ENCODE measurements around the gene SHTN1. TPM values are rescaled to one million over a fixed set of nuclear protein-coding genes. Genes with fewer than 3 reads are reported as not detected.
A peak's percentile ranks its signal among the peaks of the same experiment; 100 is the strongest.

Gene SHTN1
- total RNA-seq, 1 experiment from 2014 or later, result 6.3 TPM

DNA sequence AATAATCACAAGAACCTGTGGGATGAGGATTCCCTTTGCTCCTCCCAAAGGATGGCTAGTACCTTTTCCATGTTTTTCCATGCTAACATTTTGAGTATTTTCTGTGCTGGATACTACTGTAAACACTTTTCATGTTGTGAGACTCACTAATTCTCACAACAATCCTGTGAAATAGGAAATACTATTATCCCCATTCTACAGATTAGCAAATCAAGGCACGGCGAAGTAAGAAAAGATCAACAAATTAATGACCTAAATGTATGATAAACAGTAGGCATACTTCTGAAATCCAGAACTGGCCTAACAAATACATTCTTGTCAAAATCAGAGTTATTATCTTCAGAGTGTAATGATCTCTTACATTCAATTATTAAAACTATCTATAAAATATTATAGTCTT is 86.4 kb downstream of the SHTN1 start:
- no peak for DNase-seq (ENCODE audit: low spot score)

DNA sequence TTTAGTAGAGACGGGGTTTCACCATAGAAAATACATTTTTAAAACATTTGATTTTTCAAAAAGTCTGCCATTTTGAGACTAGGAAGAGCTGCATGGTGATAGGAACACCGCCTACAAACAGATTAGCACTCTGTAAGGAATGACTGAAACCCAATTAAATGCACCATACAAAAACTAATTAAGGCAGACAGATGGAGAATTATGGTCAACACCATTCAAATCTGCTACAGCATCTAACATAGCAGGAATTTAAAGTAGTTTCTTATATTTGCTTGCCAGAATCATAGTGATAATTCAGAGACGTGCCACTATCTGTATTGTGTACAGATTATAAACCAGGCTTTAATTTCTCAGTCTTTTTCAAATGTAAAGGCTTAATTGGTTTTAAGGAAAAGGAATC is 87.5 kb downstream of the SHTN1 start:
- no peak for DNase-seq (ENCODE audit: low spot score)

DNA sequence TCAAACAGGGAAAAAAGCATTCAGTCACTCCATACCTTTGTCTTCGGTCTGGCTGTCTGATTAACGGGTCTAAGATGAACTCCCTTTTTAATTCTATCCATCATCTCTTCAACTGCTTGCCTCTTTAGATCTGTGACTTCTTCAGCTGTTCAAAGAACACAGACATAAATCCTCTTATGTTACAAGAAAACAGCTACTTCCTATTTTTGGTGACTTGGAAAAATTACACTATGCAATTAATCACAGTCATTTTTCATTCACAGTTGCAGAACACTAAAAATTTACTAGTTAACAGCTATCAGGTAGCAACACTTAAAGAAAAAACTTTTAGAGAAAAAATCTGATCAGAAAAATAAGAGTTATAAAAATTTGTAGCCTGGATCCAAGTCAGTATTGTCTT is 89.6 kb downstream of the SHTN1 start:
- DNase-seq (ENCODE audit: low spot score), result no peak

DNA sequence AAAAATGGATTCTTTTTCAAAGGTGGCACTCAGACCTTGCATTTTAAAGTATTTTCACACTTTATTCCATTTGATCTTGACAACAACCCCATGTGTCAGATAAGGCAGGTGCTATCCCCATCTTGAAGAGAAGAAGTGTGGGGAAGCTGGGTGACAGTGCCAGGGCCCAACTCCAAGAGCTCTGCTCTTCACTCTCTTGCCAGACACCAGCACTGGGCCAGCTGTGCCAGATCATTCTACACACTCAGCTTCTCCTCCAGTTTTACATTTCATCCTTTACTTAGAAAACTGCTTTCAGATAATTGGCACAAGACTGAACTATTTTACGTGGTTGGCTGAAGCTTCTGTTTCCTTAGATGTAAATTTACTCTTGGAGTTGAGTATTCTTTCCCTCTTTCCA is 91.3 kb downstream of the SHTN1 start:
- DNase-seq (ENCODE audit: low spot score), result no peak

DNA sequence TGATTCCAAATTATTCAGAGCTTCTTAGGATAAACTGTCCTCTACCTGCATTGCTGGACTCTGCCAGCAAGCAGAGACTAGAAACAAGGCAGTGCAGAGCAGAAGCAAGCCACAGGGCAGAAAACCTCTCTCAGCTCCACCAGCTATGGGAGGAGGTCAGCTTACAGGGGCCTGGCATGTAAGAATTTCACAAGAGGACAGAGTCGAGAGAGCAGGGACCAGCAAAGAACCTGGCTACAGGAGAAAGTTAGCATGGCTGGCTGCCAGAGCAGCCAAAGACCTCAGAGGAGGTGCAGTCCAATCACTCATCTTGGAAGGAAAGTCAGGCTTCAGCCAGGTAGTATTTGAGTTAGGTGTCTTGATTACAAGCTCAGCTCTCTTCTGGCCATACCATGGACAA is 92.8 kb downstream of the SHTN1 start:
- DNase-seq (ENCODE audit: low spot score), result no peak

DNA sequence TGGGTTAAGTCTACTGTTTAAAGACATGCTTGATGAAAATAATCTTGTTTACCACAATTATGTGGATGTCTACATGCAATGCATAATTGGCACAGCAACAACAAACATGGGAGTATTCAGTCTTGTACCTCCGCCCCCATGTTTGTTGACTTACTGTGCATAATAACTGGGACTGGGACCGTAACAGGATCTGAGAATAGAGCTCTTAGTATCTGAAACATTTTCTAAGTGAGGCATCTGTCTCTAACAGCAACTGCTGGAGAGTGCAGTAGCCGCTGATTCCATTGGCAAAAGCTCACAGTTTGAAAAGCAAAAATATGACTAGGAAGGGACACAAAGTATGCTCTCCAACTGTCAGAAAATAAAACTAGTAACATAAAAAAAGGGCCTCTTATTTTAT is 94.1 kb downstream of the SHTN1 start:
- DNase-seq (ENCODE audit: low spot score), result no peak

DNA sequence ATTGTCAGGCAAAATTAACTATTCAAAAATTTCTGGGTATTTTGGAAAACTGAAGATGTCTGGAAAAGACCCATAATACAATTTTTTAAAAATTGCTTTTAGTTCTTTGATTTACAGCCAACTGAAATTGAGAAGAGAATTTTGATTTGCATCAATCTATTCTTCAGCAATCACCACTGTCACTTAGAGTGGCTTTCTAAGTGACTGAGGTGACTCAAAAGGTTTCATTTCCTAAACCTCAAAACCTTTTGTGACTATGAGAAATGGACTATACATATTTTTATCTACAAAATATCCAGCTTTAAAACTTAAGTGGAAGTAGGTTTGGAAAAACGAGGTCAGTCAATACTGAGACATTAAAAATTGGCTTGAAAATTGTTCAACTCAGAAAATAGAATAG is 95.7 kb downstream of the SHTN1 start:
- no peak for DNase-seq (ENCODE audit: low spot score)

DNA sequence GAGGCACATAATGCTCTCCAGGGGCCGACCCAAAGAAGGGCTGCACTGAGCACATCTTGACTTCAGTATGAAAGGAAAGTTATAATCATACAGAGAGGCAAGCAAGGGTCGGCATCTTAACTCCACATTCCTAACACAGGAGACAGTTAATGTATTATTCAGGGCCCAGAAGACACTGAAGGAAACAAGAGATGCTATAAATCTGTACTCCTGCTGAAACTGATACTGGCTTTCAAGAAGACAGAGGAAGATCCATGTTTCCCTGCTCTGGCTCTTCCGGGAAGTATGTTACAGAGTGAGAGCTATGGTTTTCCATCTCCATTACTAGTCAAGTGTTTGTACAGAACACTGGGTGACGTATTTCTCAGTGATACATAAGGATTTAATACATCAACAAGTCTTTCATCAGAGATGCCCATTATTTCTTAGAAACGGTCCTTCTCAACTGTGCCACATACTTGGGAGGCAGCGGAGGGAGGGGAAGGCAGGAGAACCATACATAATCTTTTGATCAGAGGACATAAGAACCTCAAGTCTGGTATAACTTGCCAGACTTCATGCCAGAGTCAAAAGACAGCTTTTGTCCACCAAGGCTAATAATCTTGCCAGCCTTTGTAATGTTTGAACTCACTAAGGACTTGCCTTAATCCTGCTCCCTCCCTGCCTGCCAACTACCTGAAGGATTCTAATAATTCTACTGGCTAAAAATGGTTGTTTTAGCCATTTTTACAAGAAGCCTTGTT is 97.6 kb downstream of the SHTN1 start:
- DNase-seq (ENCODE audit: low spot score), result no peak

DNA sequence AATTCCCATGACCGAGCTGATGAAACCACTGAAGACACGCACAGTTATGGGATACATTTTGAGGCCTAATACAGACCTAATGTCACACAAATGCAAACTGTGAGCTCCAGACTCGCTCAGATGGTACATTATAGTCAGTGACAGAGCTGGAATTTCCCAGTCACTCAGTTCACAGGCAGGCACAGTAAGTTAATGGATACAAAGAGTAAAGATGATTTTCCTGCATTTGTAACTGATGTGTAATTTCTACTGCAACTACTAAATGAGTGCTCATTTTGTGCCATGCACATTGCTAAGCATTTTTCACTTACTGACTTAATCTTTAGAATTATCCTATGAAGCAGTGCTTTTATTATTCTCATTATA is 99.2 kb downstream of the SHTN1 start:
- no peak for DNase-seq (ENCODE audit: low spot score)

DNA sequence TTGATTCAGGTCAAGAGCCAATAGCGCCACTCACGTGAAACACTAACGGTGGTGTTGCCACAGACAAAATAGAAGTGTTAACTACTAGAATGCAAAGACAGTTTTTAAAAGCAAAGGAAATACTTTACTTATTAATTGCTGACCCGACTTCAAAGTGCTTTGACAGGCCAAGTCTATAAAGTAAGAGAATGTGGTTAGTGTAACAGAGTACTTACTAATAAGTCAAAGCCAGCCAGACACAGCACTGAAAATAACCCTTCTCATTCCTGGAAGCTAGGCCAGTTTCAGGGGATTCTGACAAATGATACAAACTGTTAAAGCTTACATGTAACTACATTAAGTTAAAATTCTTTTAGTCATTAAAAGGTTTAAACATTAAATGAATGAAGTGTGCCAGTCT is 105.4 kb downstream of the SHTN1 start:
- no peak for DNase-seq (ENCODE audit: low spot score)

DNA sequence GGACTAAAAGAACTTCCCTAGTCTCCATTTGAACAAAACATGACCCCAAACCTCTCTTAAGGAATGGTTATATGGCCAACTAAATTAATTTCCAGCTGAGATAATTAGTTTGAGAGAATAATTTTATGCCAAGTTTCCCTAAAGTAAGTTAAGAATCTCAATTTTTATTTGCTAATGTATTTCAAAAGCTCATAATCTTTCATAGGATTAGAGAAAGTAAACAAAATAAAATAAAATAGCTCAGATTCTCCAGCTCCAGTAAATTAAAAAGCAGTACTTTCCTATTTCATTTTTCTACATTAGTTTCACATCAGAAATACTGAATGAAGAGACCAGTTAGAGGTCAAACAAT is 111.3 kb downstream of the SHTN1 start:
- no peak for DNase-seq (ENCODE audit: low spot score)

DNA sequence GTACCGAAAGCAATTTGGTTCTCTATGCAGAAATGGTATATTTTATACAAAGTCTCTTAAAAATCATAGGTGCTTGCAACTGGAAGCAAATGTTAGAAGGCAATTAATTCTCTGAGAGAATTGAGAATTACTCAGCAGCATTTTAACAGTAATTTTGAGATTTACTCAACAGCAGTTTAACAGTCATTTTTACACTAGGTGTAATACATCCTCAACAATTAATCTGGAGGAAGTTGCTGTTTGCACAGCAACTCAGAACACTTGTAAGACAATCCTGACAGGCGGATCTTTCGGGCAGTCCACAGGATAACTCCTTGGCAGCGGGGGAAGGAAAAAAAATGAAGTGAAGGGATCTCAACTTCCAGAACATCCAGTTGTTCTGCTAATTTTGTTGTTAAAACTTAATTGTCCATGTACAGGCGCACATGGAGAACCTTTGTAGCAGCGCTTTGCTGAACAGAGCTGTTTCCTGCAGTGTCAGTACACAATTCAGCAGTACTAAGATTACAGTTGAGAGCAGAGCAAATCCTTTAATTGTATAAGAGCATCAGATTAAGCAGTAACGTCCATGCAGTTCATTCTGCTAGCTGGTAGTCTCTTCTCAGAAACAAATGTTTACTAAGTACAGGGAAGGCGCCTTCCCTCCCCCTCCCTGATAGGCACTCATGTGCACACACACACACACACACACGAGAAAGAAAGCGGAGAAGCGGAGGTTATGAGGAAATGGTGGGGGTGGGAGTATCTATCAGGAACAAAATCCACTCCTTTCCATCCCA is 111.9 kb downstream of the SHTN1 start:
- DNase-seq (ENCODE audit: low spot score), result no peak

DNA sequence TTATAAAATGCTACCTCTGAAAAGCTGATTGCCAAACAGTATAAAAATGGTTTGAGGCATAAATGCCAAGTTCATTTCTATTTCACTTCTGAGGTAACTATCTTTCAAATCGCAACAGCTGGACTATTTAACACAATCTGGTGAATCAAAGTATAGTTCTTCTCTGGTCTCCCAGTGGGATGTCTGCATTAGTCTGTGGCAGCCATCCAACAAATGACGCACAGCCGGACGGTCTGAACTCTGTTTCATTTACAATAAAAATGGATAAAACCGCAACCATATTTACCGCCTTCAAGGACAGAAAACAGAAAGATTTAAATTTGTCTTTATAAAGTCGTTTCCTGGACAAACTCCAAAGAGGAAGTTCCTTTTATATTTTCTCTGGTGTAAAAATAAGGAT is 113.8 kb downstream of the SHTN1 start:
- DNase-seq (ENCODE audit: low spot score), result peak; percentile 83

DNA sequence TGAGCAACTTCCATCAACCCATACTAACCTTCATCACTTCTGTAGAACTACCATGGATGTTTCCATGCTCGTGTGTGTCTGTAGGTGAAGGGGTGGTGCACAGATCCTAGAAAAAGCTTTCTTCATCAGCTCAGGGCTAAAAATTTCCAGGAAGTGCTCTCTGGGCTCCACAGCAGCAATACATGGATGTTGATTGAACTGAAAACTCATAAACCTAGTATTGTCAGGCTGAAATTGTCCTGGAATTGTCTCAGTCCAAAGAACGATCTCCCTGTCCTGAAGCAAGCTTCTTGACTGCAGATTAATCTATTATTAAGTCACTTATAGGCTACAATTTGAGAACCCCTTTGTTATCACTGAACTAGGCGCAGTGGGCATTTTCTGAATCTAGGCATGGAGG is 115.9 kb downstream of the SHTN1 start:
- DNase-seq (ENCODE audit: low spot score), result no peak

DNA sequence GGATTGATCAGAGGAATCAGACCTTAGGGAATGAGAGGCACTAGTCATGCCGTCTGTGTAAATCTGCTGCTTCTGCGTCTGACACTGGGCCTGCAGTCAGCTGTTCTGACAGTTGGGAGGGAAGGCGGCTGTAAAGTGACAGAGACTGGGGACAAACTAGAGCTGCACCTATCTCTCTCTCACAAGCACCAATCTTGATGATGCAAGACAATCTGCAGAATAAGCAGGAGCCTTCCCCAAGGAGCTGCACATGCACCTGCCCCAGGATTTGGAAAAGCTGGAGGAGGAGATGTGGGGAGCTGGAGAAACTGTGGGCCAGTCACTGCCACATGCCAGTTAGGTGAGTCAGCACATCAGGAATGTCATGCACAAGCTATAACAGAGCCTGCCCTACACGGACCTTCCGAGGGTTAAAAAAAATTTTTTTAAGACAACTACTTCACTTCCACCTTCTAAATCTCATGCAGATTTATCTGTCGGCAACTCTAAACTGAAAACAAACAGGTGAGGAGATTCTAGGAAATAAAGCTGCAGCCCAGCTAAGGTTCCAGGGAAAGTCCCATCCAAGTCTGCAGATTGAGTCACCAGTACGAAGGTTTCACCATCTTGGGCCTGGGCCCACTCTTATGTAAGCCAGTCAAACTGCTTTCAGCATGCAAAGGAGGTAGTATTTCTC is 116.5 kb downstream of the SHTN1 start:
- peak; percentile 78 for DNase-seq (ENCODE audit: low spot score)

DNA sequence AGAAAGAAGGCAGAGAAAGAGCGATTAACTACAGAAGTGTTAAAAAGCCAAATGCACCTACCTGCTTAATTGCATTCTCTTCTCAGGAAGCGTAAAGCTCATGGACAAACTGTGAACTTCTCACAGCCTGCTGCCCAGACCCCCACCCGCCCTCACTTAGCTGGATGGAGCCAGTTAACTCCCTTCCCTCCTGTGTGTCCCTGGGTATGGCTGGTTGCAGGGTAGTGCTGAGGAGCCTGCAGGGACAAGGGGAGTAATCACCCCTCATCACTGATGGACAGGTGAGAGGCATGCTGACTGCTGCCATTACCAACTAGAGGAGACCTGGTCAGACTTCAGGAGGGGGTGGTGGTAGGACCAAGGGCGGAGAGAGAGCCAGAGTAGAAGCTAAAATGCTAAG is 118.2 kb downstream of the SHTN1 start:
- no peak for DNase-seq (ENCODE audit: low spot score)

DNA sequence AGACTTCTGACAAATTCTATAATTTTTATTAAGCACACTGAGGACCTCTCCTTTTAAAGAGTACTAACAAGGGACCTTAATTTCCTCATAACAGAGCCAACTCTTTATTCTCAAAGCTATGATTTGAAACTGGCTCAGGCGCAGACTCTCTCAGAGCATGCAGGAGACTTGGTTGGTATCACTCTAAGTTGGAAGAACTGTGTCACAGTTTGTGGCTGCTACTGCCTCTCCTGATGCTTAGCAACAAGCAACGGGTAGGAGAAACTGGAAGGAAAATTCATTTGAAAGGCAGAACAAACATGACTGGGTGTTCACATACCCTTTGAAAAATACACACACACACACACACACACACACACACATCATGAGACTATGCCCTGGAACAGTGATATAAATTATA is 122.3 kb downstream of the SHTN1 start:
- no peak for DNase-seq (ENCODE audit: low spot score)

DNA sequence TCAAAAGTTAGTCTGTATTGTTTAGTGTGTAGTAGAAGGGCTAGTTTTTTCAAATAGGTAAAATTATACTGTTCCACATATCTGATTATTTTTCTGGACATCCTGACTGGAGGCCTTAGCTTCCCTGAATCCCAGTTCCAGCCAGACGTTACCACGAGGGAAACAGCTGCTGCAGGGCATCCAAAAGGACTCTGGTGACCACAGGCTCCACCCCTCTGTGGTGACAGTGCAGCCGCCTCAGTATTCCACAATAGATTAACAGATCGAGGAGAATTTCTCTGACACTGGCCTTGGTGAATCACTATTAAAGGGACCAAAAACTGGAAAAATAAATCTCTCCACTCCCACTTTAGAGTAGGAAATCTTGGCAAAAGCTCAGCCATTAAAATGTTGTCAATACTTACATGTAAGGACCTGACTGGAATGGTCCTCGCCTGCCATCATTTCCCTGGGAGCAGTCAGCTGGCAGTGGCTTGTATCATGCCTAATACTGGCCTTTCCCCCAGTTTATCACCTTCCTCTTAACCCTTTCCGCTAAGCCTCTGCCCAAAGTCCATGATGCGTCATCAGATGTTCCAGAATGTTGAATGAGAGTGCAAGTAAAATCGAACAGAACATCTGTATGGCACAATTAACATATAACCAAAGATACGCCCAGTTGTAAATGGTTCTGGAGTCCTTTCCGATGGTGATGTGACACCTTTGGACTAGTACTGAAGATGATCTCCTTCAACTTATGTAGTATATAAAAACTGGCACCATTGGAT is 124.1 kb downstream of the SHTN1 start:
- peak; percentile 71 for DNase-seq (ENCODE audit: low spot score)

DNA sequence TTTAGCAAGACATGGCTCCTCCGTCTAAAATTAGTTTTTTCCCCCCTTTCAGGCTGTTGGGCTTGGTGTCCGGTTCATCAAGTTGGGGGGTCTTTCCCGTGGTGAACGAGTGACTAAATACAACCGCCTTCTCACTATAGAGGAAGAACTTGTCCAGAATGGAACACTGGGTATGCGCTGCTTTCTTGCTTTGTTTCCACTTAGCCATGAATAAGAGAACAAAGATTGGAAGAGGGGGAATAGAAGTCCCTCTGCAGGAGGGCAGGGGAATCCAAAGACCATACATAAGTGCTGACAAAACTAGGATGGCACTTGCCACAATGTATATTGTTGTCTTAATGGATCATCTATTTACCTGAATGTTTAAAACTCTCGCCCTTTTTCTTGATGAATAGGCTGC is 125.2 kb downstream of the SHTN1 start:
- DNase-seq (ENCODE audit: low spot score), result no peak

DNA sequence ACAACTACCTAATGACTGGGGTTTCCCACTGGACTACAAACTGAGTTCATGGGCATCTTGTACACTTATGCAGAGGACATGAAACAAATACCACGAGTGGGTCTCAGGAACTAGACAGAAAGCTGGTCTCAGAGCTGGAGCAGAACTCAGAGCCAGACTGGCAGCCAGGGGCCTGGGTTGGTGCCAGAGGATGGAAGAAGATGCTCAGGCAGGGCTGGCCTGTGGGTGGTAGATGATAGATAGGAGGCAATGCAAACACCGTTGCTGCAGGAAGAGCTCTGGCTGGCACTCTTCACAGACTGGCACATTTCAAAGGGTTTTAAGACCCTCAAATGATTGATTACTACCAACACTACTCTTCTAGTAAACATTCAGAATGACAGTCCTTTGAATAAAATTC is 126.9 kb downstream of the SHTN1 start:
- no peak for DNase-seq (ENCODE audit: low spot score)

DNA sequence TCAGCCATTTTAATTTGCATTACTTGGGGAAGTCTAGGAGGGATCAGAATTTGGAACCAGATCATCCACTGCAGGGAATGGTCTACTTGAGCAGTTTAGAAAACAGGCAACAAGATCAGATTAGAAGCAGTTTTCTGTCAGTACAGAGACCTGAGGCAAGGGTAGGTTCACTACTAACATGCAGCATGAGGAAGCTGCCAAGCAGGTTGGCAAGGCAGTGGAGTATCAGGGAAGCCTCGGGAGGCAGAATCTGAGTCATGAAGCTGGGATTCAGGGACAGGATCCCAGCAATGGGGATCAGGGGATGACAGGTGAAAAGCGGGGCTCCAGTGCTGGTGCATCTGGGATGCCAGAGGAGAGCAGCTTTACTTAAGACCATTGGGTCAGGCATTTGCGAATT is 127.6 kb downstream of the SHTN1 start:
- DNase-seq (ENCODE audit: low spot score), result no peak

DNA sequence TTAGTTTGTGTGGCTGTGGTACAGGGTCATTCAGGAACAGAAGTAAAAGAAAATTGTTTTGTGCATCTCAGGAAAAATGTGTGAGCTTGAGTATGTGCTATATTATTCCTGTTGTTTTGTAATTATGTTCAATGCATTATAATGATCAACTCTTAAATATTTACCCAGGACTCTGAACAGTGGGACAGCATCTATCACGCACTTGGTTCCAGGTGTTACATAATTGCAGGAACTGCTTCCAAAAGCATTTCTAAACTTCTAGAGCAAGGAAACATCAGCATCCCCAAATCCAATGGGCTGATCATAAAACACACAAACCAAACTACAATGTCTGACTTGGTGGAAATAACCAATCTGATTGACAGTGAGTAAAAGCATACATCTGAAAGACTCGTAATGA is 129.1 kb downstream of the SHTN1 start:
- DNase-seq (ENCODE audit: low spot score), result no peak
